Stimulated activated CD8-positive, alpha-beta memory T cell treated with anti-CD3 and anti-CD28 coated beads, Interleukin-4, amount 100 ng/mL, for 1 hour (primary cell): Measurements from ENCODE around the gene HOXB3.
"Not testable (repeated sequence)": the region's sequence is repeated elsewhere in the genome, so short reads cannot be mapped to it uniquely, and the experiment has no call there.

Experiments
- DNase-seq, 2 donors: peaks; one replicate each; pipeline ENCODE4 v3.0.0-alpha.2; 2020; ENCODE audit warnings: low read depth in 2 of 2, low spot score in 1 of 2

Gene HOXB3

DNA sequence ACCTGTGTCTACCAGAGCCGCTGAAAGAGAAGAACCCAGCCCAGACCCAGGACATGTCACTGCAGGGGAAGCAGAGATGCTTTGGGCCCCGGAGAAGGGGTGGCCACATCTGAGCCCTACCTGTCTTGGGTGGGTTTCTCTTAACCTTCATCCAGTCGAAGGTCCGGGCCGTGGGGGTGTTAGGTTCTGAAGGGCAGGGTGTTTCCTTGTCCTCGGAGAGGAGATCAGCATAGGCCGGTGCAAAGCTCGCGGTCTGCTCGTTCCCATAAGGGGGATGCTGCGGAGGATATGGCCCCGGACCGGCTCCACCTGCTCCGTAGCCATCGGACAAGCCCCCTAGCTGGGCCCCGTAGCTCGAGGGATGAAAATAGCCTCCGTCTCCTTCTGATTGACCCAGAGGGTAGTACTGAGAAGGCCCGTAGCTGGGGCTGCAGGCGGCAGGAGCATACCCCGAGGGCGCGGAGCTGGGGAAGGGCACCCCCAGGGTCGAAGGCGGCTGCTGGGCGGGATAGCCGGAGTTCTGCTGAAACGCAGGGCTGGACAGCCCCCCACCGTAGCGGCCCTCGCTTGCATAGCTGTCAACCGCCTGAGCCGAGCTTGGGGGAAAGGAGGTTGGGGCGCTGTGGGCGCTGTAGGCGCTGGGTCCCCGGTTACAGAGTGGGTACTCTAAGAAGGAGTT is 59.7 kb downstream of the HOXB3 start:
- no peak for DNase-seq

DNA sequence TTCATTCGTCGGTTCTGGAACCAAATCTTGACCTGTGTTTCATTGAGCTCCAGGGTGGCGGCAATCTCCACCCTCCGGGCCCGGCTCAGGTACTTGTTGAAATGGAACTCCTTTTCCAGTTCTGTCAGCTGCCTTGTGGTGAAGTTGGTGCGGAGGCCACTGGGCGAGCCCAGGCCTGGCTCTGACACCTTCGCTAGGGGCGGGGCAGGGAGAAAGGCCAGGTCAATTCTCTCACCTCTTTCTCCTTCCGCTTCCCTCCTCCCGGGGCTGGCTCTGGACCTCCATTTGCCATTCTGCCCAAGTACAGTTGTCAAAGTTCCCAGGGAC is 60.4 kb downstream of the HOXB3 start:
- no peak for DNase-seq

DNA sequence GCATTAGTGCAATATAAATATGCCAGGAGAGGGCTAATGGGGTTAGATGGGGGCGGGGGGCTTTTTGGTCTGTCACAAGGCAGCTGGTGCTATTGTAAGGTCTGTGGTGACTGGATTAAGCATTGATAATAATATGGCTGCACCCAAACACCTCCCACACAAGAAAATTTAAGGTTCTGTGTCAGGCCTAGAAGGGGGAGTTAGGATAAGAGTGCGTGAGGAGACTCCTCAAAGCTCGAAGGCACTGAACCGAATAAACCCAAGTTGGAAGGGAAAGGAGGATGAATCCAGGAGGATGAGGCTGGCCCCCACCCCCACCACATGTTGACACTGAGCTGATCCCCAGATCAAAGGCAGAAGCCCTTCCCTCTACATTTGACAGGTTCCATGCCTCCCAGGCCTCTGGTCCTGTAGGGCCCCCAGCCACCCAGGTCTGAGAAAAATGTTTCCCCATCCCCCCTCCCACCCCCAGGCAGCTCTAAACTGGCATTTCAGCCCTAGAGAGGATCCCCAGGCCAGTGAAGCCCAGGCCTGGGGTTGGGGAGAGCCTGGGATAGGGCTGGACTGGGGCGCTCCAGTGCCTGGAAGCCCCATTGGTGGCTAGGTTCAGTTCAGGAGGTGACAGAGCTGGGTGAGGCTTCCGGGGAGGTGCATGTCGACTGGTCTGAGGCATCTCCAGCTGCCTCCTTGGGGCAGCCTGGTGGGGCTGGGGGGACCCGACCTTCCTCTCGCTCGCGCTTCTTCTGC is 60.9 kb downstream of the HOXB3 start:
- no peak for DNase-seq

DNA sequence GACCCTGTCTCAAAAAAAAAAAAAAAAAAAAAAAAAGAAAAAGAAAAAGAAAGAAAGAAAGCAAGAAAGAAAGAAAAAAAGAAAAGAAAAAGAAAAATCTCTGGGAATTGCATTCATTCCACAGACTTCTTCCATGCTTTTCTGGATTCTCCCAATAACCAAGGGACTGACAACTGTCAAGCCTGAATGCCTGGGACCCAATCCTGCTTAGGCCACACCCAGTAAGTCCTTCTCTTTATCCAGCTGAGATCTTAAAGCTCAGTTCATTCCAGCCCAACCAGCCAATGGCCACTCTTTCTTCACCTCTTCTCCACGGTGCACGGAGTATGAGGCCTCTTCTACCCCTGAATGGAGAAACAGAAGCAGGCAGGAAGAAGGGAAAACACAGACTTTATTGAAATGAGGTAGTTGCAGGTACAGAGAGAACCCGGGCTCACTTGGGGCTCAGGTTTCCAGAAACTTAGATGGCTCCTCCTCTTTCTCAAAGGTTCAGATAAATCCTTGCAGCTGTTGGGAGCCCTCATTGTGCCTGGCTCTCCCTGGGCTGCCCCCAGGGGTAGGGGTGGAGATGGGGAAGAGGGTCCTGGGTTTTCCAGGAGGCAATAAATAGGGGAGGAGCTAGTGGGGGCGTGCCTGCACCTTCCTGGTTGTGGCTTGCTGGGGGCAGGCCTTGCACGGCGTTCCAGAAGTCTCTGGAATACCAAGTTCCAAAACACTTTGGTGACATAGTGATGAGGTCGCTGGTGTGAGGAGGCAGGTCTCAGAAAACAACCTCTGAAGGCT is 61.7 kb downstream of the HOXB3 start:
- DNase-seq: no peak

DNA sequence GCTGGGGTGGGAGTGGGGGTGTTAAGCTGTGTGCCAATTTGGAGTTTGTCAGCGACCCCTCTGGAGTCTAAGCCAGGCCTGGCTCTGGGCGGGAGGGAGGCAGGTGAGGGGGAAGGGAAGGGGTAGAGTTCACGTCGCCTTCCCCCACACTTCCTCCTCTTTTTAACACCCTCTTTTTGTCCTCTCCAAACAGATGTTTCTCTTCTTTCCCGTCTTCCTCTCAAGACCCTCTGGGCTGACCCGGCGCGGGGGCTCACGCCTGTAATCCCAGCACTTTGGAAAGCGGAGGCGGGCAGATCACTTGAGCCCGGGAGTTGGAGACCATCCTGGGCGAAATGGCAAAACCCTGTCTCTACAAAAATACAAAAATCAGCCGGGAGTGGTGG is 62.5 kb downstream of the HOXB3 start:
- DNase-seq: no peak

DNA sequence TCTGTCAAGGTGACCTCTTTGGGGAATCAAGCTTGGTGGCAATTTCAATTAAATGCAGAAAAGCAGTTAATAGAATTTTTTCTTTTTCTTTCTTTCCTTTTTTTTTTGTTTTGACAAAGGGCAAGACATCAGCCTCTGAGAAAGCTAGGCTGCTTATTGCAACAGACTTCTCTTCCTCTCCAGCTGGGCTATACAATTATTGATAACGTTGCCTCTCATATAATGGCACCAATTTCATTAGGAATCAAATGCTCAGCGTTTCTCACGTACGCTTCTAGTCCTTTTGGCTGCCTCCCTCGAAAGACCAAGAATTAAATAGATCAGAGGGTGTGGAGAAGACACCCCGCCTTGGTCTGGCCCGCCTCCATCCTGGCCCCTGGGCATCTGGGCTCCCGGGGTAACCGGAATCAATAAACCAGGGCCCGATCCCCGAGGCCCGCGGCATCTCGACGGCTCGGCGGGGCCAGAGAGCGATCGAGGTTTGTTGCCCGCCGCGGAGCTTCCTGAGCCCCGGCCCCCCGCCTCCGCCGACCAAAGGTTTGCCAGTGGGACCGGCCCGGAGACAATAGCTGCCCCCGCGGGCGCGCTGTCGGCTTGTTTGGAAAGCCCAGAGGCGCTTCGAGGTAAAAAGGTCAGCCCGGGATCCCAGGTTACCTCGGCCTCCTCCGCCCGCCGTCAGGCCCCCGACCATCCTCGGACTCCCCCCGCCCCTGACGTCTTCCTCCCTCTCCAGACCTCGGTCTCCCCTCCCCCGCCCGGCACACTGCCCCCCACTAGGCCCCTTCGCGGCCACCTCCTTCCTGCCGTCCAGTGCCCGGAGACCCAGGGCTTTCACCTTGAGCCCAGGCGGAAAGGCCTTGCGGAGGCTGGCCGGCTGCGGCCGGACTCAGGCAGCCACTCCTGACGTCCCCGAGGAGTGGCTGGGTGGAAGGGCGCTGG is 63.2 kb downstream of the HOXB3 start:
- DNase-seq: no peak

DNA sequence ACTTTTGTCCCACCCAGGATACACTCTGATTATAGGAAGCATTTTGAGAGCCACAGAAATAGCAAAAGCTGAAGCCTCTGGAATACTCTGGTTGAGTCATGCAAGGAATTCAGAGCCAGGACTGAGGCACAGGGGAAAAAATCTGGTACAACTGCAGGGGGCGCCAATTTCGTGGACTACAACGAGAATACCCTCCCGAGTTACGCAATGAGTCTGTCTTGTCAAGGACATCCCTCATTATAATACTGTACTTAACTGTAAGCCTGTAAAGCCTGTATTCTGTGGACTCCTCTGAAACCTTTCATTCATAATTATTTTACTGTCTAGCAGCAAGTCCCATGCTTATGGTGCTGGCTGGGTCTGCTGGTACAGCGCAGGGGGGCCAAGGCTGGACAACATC is 67.0 kb downstream of the HOXB3 start:
- no peak for DNase-seq

DNA sequence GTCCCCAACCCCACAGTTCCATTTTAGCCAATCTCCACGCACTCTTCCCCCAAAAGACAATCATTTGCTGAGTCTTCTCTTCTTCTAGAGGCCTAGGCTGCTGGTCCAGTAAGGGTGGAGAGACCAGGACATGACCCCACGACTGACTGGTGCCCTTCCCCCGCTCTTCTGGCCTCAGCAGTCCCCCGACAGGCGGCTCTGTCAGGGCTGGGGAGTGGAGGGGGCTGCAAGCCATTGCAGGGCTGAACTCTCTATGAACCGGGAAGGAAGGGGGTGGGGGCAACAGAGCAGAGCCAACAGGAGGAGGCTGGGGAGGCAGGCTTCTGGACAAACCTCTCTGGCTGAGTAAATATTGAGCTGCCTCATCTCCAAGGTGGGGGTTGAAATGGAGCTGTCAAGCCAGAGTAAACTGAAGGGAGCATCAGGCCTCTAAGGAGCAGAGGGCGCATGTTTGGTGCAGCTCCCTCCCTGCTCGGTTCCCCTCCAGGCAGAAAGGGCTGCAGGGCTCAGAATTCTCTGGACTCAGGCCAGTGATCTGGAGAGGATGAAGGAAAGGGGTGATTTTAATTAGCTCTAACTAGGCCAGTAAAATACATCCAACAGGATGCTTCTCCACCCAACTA is 67.9 kb downstream of the HOXB3 start:
- no peak for DNase-seq

DNA sequence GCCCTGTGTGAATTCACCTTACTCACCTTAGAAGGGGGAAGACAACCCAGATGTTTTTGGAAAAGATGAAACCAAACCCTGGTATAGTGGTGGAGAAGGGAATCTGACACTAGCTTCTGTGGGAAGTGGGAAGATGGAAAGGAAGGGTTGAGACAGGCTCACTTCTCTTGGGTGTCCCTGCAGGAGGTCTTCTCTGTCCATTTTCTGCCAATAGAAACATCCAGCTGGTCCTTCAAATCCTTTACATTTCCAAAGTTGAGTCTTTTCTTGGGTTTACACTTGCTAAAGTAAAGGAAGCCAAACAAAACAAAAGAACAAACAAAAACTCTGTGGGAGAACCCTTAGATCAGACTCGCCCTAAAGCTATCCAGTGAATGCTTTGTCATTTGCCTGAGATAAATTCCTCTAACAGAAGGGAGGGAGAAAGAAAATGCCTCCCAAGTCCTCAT is 69.4 kb downstream of the HOXB3 start:
- DNase-seq: no peak

DNA sequence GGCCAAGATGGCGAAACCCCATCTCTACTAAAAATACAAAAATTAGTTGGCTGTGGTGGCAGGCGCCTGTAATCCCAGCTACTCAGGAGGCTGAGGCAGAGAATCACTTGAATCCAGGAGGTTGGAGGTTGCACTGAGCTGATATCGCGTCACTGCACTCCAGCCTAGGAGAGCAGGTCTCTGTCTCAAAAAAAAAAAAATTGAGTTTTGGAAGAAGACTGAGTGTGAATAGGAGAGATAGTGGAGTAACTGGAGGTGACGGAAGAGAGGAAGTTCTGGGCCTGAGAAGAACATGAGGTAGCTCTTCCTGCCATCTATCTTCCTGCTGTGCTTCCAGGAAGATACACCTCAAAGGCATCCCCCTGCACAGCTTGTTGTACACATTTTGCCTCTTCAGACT is 70.6 kb downstream of the HOXB3 start:
- no peak for DNase-seq

DNA sequence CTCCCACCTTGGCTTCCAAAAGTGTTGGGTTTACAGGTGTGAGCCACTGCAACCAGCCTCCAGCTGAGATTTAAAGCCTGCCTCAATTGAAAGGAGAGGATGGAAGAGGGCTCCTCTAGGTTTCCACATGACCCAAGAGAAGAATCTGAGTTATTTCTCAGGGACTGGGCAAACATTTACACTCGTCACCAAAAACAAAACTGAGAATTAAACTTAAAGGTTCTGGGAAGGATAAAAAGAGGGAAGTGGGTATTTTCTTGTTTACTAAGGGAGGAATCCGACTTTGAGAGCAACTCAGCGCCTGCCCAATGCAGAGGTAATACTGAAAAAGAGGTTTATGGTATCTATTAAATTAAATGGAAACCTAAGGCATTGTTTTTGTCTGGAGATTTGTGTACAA is 72.6 kb downstream of the HOXB3 start:
- DNase-seq: no peak

DNA sequence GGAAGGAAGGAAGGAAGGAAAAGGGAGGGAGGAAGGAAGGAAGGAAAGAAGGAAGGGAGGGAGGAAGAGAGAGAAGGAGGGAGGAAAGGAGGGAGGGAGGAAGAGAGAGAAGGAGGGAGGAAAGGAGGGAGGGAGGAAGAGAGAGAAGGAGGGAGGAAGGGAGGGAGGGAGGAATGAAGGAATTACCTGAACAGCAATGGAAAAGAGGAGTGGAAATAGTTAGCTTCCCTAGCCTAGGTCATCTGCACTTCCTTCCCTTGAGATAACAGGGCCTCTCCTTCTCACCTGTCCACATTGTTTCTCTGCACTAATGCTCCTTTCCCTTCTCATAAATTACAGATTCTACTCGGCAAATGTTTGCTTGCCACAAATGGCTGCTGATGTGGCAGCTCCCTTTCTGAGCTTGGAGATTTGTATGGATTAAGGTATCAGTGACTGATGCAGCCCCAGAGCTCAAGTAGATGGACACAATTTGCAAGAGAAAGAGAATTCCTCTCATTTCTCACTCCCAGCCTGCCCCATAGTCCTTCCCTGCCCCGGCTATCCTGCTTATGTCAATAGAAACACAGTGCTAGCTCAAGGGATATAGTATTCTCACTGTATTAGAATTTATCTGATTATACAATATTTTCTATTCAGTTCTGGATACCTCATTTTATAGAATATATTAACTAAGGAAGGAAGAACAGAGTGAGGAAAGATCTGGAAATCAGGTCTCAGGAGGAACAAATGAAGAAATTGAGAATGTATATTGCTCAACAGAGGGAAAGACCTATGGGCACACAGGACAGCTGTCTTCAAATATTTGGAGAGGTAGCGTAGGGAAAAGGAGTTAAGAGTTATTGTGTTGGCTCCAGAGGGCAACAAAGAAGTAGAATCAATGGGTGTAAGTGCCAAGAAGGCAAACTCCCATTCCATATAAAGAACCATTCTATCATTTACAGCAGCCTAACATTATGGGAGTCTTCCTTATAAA is 73.8 kb downstream of the HOXB3 start:
- DNase-seq: no peak

DNA sequence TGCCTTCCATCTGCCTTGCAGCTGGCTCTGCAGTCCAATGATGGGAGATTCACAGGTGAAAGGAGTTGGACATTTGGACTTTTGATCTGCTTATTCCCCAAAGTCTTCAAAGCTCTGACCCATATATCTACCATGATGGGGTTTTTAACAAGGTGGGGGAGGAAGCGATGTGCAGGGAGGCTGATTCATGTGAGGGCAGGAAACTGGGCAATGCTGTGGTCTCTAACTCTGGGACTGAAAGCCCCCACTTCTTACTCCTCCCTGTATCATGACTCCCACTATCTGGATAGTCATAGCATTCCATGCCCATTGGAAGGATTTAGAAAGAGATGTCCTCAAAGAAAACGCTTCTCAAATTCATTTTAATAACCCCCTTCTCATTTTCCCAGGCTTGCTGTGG is 75.6 kb downstream of the HOXB3 start:
- DNase-seq: no peak

DNA sequence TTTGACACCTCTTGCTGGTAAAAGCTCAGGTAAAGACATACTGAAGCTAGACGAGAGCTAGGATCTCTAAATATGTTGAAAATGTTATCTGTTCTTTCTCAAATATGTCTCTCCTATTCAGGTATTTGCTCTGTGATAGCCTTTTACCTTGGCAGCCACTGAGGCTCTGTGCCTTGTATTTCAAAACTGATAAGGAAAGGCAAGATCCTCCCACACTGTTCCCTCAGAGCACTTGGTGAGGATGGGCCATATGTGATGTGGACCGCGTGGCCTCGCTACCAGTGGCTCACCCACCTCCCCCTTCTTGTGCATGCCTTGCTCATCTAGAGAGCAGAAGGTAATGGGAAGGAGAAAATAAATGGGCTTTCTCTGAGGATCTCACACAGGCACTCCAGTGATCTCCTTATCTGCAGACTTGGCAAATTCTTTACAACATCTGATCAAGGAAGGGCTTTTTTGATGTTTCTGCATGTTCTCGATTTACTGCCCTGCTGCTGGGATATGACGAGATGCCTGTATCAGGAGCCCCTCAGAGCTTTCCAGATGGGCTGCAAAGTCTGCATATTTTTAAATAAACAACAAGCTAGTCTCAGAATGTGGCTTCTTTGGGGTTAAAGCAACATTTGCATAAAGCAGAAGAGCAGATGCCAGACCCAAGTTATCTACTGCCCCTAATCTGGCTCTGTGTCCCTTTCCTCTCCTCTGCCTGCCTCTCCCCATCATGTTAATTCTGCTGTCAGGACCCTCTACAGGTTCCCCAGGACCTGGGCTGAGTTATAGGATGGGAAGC is 76.2 kb downstream of the HOXB3 start:
- DNase-seq: no peak

DNA sequence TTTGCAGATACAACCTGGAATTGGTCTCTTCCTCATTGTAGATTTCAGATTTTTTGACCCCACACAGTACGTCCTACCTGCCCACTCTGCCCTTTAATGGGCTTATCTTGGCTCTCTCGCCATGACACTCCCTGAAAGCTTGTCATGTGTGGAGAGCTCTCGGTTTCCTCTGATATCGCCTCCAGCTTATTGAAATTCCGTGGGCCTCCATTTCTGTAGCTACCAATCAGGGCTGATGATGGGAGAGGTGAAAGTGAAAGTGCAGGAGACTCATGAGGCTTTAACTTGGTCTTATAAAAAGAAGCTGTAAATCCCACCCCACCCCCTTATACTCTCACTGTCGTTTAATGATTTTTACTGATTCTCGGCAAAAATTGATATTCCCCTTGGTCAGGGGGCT is 76.9 kb downstream of the HOXB3 start:
- DNase-seq: no peak

DNA sequence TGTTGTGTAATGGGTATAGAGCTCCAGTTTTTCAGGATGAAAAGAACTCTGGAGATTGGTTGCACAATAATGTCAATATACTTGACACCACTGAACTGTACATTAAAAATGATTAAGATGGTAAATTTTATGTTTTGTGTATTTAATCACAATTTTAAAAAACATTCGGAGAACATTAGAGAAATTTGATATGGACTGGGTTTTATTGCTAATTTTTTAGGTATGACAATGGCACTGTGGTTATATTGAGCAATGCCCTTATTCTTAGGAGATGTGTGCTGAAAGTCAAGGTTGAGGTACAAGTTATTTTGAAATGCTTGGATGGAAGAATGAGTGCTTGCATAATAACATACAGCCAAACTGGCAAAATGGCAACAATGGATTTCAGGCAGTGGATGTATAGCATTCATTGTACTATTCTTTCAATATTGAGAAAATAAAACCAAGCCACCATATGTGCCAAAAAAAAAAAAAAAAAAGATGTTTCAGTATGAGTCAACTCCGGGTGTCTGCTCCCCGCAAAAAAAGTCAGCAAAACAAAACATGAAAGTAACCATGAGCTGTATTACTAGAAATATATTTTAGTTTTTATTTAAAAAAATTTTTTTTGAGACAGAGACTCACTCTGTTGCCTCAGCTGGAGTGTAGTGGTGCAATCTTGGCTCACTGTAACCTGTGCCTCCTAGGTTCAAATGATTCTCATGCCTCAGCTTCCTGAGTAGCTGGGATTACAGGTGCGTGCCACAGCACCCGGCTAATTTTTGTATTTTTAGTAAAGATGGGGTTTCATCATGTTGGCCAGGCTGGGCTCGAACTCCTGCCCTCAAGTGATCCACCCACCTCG is 79.1 kb downstream of the HOXB3 start:
- no peak for DNase-seq

DNA sequence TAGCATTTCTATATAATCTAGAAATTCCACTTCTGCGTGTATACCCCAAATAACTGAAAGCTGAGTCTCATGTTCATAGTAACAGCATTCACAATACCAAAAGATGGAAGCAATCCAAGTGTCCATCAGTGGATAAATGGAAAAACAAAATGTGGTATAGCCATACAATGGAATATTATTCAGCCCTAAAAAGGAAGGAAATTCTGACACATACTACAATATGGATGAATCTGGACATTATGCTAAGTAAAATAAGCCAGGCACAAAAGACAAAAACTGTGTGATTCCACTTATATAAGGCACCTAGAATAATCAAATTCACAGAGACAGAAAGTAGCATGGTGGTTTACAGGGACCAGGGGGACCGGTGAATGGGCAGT is 79.7 kb downstream of the HOXB3 start:
- DNase-seq: no peak

DNA sequence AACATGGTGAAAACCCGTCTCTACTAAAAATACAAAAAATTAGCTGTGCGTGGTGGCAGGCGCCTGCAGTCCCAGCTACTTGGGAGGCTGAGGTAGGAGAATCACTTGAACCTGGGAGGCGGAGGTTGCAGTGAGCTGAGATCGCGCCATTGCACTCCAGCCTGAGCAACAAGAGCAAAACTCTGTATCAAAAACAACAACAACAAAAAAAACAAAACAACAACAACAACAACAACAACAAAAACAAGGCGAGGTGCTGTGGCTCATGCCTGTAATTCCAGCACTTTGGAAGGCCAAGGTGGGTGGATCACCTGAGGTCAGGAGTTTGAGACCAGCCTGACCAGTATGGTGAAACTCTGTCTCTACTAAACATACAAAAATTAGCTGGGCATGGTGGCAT is 80.3 kb downstream of the HOXB3 start:
- not testable (repeated sequence) for DNase-seq
